GM18499 (cell line): ENCODE measurements around the gene ADGRF5.

ENCODE experiments used
- ATAC-seq: cut with Tn5 transposase; IDR thresholded peaks from one replicate; pipeline ENCODE4 v1.9.1; 2021; ENCODE audit warnings: moderate number of reproducible peaks; ENCODE audit not compliant: insufficient read depth, unreplicated experiment

ADGRF5 gene

DNA sequence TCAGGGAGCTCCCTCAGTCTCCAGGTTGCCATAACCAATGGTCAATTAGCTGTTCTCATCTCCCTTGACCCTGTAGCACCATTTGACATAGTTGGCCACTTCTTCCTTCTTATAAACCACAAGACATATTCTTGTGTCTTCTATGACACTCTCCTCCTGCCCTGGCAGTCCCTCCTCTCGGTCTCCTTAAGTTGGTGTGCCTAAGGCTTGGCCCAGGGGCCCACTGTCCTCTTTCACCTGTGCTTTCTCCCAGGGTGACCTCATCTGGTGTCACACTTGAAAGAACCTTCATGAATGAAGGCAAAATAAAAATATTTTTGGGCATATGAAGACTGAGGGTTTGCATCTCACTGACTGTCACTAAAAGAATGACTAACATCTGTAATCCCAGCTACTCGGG is 9.7 kb upstream of the ADGRF5 start:
- ATAC-seq = no peak

GRCh38 chr6:46930331-46930730 is 8.6 kb upstream of the ADGRF5 start:
- no peak for ATAC-seq

DNA sequence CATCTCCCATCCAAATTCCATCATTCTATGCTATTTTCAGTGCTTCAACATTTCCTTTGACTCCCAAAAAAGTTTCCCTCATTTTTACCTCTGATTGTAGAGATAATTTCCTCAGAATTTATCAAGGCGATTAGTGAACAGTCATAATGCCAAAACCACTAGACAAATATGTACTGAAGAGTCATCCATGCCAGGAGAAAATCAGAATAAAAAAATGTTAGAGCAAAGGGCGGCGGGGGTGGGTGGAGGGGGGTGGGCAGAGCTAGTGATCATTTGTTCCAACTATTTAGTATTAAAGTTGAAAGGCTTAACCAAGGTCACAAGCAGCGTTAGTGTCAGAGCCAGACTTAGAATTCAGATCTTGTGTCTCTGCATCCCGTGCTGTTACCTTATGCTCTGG is 5.3 kb upstream of the ADGRF5 start:
- ATAC-seq = no peak

DNA sequence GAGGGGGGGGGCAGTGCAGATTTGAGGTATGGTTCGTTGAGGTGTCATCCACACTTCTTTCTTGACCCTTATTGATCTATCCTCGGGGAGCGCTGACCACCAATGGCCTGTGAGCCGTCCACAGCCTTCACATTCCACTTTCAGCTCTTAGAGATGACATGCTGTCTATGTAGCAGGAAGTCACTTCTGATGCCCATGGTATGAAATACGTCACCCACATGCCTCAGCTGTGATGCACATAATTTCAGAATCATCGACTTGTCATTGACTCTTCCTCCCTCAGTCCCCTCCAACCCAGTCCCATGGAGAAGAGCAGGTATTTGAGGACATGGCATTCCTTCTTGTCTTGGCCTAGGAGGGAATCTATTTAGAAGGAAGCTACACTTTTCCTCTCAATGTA is 4.7 kb upstream of the ADGRF5 start:
- ATAC-seq = no peak

- no peak for ATAC-seq
These were observed 4.0 kb upstream of the ADGRF5 start for GRCh38 chr6:46925563-46926253.

DNA sequence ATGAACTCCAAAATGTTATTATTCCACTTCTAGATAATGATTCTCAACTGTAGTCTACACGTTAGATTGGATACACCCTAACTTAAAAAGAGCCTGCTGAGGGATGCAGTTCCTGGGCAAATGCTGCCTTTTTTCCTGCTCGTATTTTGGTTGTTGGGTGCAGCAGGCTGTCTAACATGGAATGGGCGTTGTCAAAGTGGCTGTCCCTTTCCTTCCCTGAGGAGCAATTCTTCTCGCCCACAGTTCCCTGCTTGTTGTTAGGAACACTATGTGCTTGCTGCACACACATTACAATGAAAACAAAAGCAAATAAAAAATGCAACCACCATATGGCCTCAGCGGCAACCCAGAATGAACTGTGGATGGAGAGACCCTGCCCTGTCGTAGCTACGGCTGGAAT is 1.7 kb upstream of the ADGRF5 start:
- no peak for ATAC-seq

GRCh38 chr6:46921059-46921458 is 679 bp downstream of the ADGRF5 start:
- no peak for ATAC-seq

GRCh38 chr6:46918806-46919205 is 2.9 kb downstream of the ADGRF5 start:
- ATAC-seq = no peak

- ATAC-seq = no peak
These were observed 4.7 kb downstream of the ADGRF5 start for GRCh38 chr6:46917002-46917545.

- ATAC-seq = no peak
These were observed 5.9 kb downstream of the ADGRF5 start for GRCh38 chr6:46915866-46916265.

DNA sequence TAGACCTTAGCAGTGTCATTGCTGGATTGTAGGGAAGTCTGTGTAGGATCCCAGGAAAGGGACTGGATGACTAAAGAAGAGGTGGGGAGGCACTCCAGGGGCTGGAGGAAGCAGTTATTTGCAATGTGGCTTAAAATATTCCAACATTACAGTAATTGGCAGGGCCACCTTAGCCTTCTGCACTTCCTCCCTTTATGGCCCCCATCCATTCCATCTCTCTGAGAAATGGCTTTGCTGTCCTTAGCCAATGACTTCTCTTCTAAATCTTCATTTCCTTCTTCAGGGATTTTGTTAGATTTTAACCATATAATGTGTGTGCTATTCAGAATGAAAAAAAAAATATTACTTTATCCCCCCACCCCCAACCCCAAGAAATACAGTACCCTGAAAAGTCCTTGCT is 6.4 kb downstream of the ADGRF5 start:
- ATAC-seq = no peak

DNA sequence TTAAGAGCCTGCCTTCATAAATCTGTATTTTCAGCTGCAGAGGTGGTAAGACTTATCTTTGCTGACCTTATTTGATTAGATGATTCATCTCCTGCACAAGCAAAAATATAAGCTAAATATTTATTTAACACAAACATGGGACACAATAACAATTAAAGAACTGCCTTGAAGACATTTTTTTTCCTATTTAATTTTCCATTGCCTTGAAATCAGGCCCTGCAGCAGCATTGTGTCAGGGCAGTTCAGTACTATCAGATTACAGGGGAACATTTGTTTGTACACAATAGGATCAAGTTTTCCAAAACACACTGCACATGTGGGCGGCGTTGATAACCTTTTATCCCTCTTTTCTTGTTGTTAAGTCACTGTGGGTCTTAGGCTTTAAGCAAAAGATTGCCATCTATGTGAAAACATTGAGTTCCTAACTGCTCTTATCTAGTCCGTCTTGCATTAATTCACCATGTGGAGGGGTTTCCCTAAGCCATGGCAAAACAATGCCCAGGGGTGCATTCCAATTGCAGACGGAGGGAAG is 7.4 kb downstream of the ADGRF5 start:
- ATAC-seq = no peak

GRCh38 chr6:46909371-46909770 is 12.4 kb downstream of the ADGRF5 start:
- ATAC-seq = no peak

DNA sequence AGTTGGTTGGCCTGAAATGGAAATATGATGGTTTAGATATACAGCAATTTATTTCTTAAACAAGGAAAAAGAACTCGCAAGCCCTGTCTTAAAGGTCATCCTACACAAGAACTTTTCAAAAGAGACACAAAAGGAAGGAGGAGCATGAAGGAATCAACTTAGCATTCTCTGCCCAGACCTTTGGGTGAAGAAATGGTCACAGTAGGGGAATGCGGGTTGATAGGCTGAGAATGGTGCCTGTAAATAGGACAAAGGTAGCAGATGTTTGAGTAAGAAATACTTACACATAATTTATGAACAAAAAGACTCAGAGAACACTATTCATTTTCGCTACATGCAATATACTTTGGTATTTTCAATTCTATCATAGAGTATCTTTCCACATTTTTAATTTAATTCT is 15.0 kb downstream of the ADGRF5 start:
- ATAC-seq = no peak

- no peak for ATAC-seq
These were observed 17.6 kb downstream of the ADGRF5 start for GRCh38 chr6:46904117-46904516.

DNA sequence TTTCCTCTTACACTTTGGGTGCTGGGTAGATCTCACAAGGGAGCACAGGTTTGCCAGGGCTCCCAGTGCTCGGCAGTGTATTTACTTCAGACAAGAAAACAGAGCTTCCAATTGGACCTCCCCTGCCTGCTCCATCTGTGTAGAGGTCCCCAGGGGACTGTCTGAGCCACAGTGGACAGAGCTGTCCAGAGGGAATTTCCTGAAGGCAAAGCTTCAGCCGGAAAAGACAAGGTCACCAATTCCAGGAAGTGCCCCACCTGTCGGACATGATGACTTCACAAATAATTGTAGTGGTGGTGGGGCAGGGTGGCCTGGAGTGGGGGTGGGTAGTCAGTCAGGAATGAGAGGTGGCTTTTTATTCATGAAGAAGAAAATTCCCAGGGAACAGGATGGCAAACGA is 18.6 kb downstream of the ADGRF5 start:
- no peak for ATAC-seq

DNA sequence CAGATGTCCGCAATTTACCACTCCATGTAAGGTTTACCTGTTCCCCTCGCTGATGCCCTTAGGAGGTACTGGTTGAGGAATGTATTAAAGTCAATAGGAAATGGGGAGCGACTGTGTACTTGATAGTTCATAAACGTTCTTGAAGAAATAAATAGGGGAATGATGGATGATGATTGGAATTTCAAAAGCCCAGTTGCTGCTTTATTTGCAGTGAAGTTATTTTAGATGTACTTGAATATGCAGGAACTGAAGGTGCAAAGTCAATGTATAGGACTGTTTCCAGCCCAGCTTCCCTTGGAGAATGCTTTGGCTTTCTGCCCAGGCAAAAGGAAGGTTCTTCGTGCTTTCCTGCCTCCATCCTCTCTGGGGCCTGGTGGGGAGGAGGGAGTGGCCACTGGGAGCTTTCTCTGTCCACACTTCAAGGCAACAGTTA is 19.8 kb downstream of the ADGRF5 start:
- ATAC-seq = no peak

DNA sequence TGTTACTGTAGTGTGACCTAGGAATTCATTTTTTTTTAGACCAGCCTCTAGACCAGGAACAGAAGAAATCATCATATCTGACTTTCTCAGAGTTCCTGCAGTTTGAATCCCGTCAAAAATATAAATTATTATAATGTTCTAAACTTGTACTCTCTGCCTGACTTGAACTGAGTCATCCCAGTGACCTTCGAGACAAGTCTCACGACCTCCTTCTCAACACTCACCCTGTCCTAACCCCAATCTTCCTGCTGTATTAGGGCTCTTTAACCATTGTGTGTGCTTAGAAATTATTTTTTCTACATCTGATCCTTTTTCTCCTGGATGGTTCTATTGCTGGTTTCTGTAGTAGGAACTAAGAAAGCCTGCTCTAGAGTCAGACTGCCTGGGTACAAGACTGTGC is 21.5 kb downstream of the ADGRF5 start:
- no peak for ATAC-seq

GRCh38 chr6:46899659-46900058 is 22.1 kb downstream of the ADGRF5 start:
- no peak for ATAC-seq

GRCh38 chr6:46898006-46898405 is 23.7 kb downstream of the ADGRF5 start:
- no peak for ATAC-seq

- no peak for ATAC-seq
These were observed 24.9 kb downstream of the ADGRF5 start for GRCh38 chr6:46896871-46897270.

DNA sequence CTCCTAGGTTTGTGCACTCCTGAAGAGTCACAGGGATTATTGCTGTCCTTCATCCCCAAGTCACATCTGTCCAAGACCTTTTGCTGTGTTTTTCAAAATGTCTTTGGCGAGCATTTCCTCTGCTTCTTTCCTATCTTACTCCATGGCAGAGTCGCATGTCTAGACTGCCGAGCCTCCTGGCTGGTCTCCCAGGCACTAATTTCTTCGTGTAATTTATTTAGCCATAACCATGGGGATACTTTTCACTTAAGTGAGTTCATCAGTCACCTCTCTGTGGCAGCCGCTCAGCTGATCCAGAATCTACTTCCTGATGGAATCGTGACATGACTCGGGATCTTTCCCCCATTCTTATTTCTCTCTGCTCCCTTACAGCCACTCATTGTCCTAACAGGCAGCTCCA is 25.8 kb downstream of the ADGRF5 start:
- no peak for ATAC-seq
